Gastrocnemius medialis (tissue), 4 donors: Measurements from ENCODE around the gene SCN3A.

Source experiments
- POLR2A ChIP-seq, 2 donors: fragments of 450-650 bp; IDR thresholded peaks; one replicate each; pipeline ENCODE4 v1.6.1; 2017; ENCODE audit warnings: antibody characterized with exemption in 2 of 2, mild to moderate bottlenecking in 2 of 2, moderate library complexity in 2 of 2
- TF ChIP-seq, protein P1 (sequence below), 5 experiments: fragments of 450-650 bp in 3 of 5; fragments of 200-600 bp in 2 of 5; sonication (generic) in 2 of 5; IDR thresholded peaks in 4 of 5; conservative IDR thresholded peaks in 1 of 5; 1 replicate in 4 of 5; 2 replicates in 1 of 5; pipeline ENCODE4 v1.5.1; 2016 to 2019; ENCODE audit warnings: antibody characterized with exemption in 5 of 5, mild to moderate bottlenecking in 3 of 5, moderate library complexity in 3 of 5

GRCh38 chr2:165163761-165164160, 40.1 kb downstream of the SCN3A start:
- TF ChIP-seq, protein P1, sequence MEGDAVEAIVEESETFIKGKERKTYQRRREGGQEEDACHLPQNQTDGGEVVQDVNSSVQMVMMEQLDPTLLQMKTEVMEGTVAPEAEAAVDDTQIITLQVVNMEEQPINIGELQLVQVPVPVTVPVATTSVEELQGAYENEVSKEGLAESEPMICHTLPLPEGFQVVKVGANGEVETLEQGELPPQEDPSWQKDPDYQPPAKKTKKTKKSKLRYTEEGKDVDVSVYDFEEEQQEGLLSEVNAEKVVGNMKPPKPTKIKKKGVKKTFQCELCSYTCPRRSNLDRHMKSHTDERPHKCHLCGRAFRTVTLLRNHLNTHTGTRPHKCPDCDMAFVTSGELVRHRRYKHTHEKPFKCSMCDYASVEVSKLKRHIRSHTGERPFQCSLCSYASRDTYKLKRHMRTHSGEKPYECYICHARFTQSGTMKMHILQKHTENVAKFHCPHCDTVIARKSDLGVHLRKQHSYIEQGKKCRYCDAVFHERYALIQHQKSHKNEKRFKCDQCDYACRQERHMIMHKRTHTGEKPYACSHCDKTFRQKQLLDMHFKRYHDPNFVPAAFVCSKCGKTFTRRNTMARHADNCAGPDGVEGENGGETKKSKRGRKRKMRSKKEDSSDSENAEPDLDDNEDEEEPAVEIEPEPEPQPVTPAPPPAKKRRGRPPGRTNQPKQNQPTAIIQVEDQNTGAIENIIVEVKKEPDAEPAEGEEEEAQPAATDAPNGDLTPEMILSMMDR (IDR thresholded peaks at IDR 0.05 in 4 of 5, conservative IDR thresholded peaks at IDR 0.05 in 1 of 5): no peak
- no peak for TF ChIP-seq POLR2A (IDR thresholded peaks at IDR 0.05)
